Ramos (cell line): ENCODE results near the gene AOPEP.

Experiments
- in situ Hi-C: fragments of 300-500 bp; cut with MboI; formaldehyde crosslinking; loops from one replicate; pipeline ENCODE4 v1.14.3; 2022; ENCODE audit warnings: low sequenced_read_pairs; ENCODE audit not compliant: unreplicated experiment

AOPEP gene

GRCh38 chr9:95108777-95109176, 382.3 kb downstream of the AOPEP start:
- in situ Hi-C loops, result no loop called here

GRCh38 chr9:95109456-95109855, 383.0 kb downstream of the AOPEP start:
- in situ Hi-C loops, result no loop called here

- in situ Hi-C loops, result no loop called here
Observed at GRCh38 chr9:95110921-95111525, 384.5 kb downstream of the AOPEP start.

- in situ Hi-C loops, result no loop called here
Observed at GRCh38 chr9:95111716-95112115, 385.2 kb downstream of the AOPEP start.

- in situ Hi-C loops, result no loop called here
Observed at GRCh38 chr9:95112436-95113280, 386.2 kb downstream of the AOPEP start.

GRCh38 chr9:95115104-95115503, 388.6 kb downstream of the AOPEP start:
- in situ Hi-C loops, result no loop called here

GRCh38 chr9:95116002-95116807, 389.7 kb downstream of the AOPEP start:
- in situ Hi-C loops, result no loop called here

GRCh38 chr9:95116808-95117204, 390.3 kb downstream of the AOPEP start:
- in situ Hi-C loops, result no loop called here

- in situ Hi-C loops, result no loop called here
Observed at GRCh38 chr9:95118596-95118995, 392.1 kb downstream of the AOPEP start.

GRCh38 chr9:95120781-95121370, 394.4 kb downstream of the AOPEP start:
- in situ Hi-C loops, result loop anchor here (10.0 kb wide), 1 partner anchor 336 kb away; no protein-coding TSS in a partner anchor

GRCh38 chr9:95124582-95125367, 398.3 kb downstream of the AOPEP start:
- in situ Hi-C loops, result loop anchor here (5.0 to 10.0 kb wide), 2 partner anchors 340 to 442 kb away; no protein-coding TSS in a partner anchor

GRCh38 chr9:95125652-95126051, 399.2 kb downstream of the AOPEP start:
- in situ Hi-C loops, result loop anchor here (5.0 to 10.0 kb wide), 2 partner anchors 341 to 443 kb away; no protein-coding TSS in a partner anchor

- in situ Hi-C loops, result loop anchor here (5.0 to 10.0 kb wide), 2 partner anchors 342 to 444 kb away; no protein-coding TSS in a partner anchor
Observed at GRCh38 chr9:95126739-95127138, 400.2 kb downstream of the AOPEP start.

GRCh38 chr9:95127249-95128176, 401.0 kb downstream of the AOPEP start:
- in situ Hi-C loops, result loop anchor here (5.0 to 10.0 kb wide), 2 partner anchors 343 to 445 kb away; no protein-coding TSS in a partner anchor

GRCh38 chr9:95128177-95128524, 401.7 kb downstream of the AOPEP start:
- in situ Hi-C loops, result loop anchor here (5.0 to 10.0 kb wide), 2 partner anchors 343 to 446 kb away; no protein-coding TSS in a partner anchor

GRCh38 chr9:95129476-95130291, 403.2 kb downstream of the AOPEP start:
- in situ Hi-C loops, result loop anchor here (5.0 to 10.0 kb wide), 2 partner anchors 345 to 447 kb away; no protein-coding TSS in a partner anchor

- in situ Hi-C loops, result no loop called here
Observed at GRCh38 chr9:95130484-95130883, 404.0 kb downstream of the AOPEP start.
